Endothelial cell of umbilical vein (primary cell): ENCODE measurements around the gene ALK. TPM values are rescaled to one million over a fixed set of nuclear protein-coding genes. Genes with fewer than 3 reads are reported as not detected.

Experiments used
- BruUV-seq: library from RNA; stranded (reverse); fragments of 400-500 nt; replicated peaks from 2 replicates; lab custom pipeline; 2021; lab: Mats Ljungman, UMichigan
- CTCF ChIA-PET: fragments of 300-600, 350-600 bp; sonication (Branson Sonifier 250); formaldehyde crosslinking; loops from one replicate; lab custom pipeline; 2021; ENCODE audit warnings: antibody characterized with exemption, inconsistent platforms; lab: Charles Lee
- POLR2A ChIA-PET: fragments of 300-600, 350-600 bp; sonication (Branson Sonifier 250); formaldehyde crosslinking; loops from one replicate; lab custom pipeline; 2021; ENCODE audit warnings: antibody characterized with exemption, inconsistent platforms; lab: Charles Lee
- DNase-seq: peaks from one replicate; pipeline ENCODE4 v3.0.0-alpha.2; 2011; ENCODE audit warnings: low read depth, low spot score
- FAIRE-seq: peaks from 2 replicates; lab custom pipeline; 2011; peaks lifted over from hg19 to GRCh38; lab: Jason Lieb, UNC
- H2AFZ ChIP-seq: 2 replicates; pipeline ENCODE4 v1.6.0; 2012; ENCODE audit warnings: low read depth, low read length, control low read depth, inconsistent platforms
- H3K27ac ChIP-seq: 2 replicates; pipeline ENCODE4 v1.5.1; 2011; ENCODE audit warnings: low read depth, mild to moderate bottlenecking, control low read depth, low read length, moderate library complexity; ENCODE audit not compliant: insufficient read depth
- H3K27me3 ChIP-seq, 2 experiments: 2 replicates each; pipeline versions ENCODE4 v1.6.0 to v1.6.1; 2011; ENCODE audit warnings: low read length in 2 of 2, mixed read lengths in 1 of 2; ENCODE audit not compliant: control insufficient read depth in 2 of 2, insufficient read depth in 2 of 2
- H3K36me3 ChIP-seq, 2 experiments: 2 replicates in 1 of 2; 3 replicates in 1 of 2; pipeline ENCODE4 v1.5.1; 2011; ENCODE audit warnings: low read length in 2 of 2, mild to moderate bottlenecking in 1 of 2, moderate library complexity in 1 of 2; ENCODE audit not compliant: control insufficient read depth in 2 of 2, insufficient read depth in 2 of 2; ENCODE audit errors: extremely low read depth in 1 of 2
- H3K4me1 ChIP-seq: 3 replicates; pipeline ENCODE4 v1.5.1; 2011; ENCODE audit warnings: mild to moderate bottlenecking, low read length; ENCODE audit not compliant: control insufficient read depth, insufficient read depth; ENCODE audit errors: extremely low read depth
- H3K4me2 ChIP-seq: 2 replicates; pipeline ENCODE4 v1.6.1; 2011; ENCODE audit warnings: low read length, control low read depth, mixed read lengths; ENCODE audit not compliant: insufficient read depth
- H3K4me3 ChIP-seq, 3 experiments: fragments of 200-600 bp in 1 of 3; sonication (generic), shearing (Covaris generic) in 1 of 3; replicated peaks in 1 of 3; 2 replicates each; pipeline ENCODE4 v1.5.1; 2011 to 2016; ENCODE audit warnings: control low read depth in 3 of 3, low read length in 3 of 3, mild to moderate bottlenecking in 2 of 3, inconsistent platforms in 1 of 3, low read depth in 1 of 3, moderate library complexity in 1 of 3; ENCODE audit not compliant: insufficient read depth in 1 of 3
- H3K79me2 ChIP-seq: 2 replicates; pipeline ENCODE4 v1.6.0; 2012; ENCODE audit warnings: low read length, inconsistent platforms; ENCODE audit not compliant: control insufficient read depth, insufficient read depth
- H3K9ac ChIP-seq: replicated peaks from 2 replicates; pipeline ENCODE3; 2011; ENCODE audit warnings: low read length, control low read depth; ENCODE audit not compliant: insufficient read depth; ENCODE audit errors: extremely low read depth
- H3K9me1 ChIP-seq: replicated peaks from 3 replicates; pipeline ENCODE4 v1.6.0; 2011; ENCODE audit warnings: mild to moderate bottlenecking, low read length; ENCODE audit not compliant: control insufficient read depth, insufficient read depth; ENCODE audit errors: extremely low read depth
- H3K9me3 ChIP-seq: replicated peaks from 2 replicates; pipeline ENCODE4 v1.5.1; 2012; ENCODE audit warnings: low read length, inconsistent platforms; ENCODE audit not compliant: control insufficient read depth, insufficient read depth
- H4K20me1 ChIP-seq: replicated peaks from 2 replicates; pipeline ENCODE3; 2011; ENCODE audit warnings: mild to moderate bottlenecking, low read length; ENCODE audit not compliant: control insufficient read depth, insufficient read depth; ENCODE audit errors: extremely low read depth
- EZH2 ChIP-seq: IDR thresholded peaks from 2 replicates; pipeline ENCODE4 v1.6.1; 2012; ENCODE audit warnings: borderline replicate concordance, low read depth, mild to moderate bottlenecking, moderate library complexity, low read length, inconsistent platforms; ENCODE audit not compliant: severe bottlenecking
- FOS ChIP-seq: IDR thresholded peaks from 2 replicates; pipeline ENCODE4 v1.6.1; 2011; ENCODE audit warnings: mild to moderate bottlenecking, low read length, moderate library complexity, borderline replicate concordance; ENCODE audit not compliant: insufficient read depth
- GATA2 ChIP-seq: IDR thresholded peaks from 2 replicates; pipeline ENCODE4 v1.7.0; 2011; ENCODE audit warnings: low read depth, mild to moderate bottlenecking, moderate library complexity, mixed read lengths, low read length; ENCODE audit not compliant: insufficient read length, insufficient read depth
- JUN ChIP-seq: IDR thresholded peaks from 2 replicates; pipeline ENCODE4 v1.6.1; 2011; ENCODE audit warnings: borderline replicate concordance, low read depth; ENCODE audit not compliant: insufficient read length, insufficient read depth
- MYC ChIP-seq: IDR thresholded peaks from one replicate; pipeline ENCODE4 v1.6.1; 2011; ENCODE audit warnings: mild to moderate bottlenecking, low read depth, low read length
- POLR2A ChIP-seq: IDR thresholded peaks from 2 replicates; pipeline ENCODE4 v1.6.1; 2012; ENCODE audit warnings: low read depth, mild to moderate bottlenecking, control low read depth, low read length
- POLR2AphosphoS5 ChIP-seq: IDR thresholded peaks from 2 replicates; pipeline ENCODE4 v1.6.1; 2012; ENCODE audit warnings: low read depth, mild to moderate bottlenecking, control low read depth, low read length, moderate library complexity; ENCODE audit not compliant: insufficient read depth
- dilution Hi-C: fragments of 300-500 bp; cut with MboI; formaldehyde crosslinking; loops from one replicate; pipeline ENCODE4 v1.15.0; 2019; ENCODE audit warnings: low sequenced_read_pairs; ENCODE audit not compliant: extremely low pct_ligation_motif_present
- intact Hi-C: fragments of 100-400 bp; cut with micrococcal nuclease; formaldehyde crosslinking; loops from one replicate; pipeline ENCODE4 v1.10.0; 2022
- polyA plus RNA-seq, 4 experiments: library from polyadenylated mRNA; depleted of rRNA in 3 of 4; stranded (reverse) in 3 of 4; unstranded in 1 of 4; fragments of >200 nt; gene quantifications; 2 replicates each; pipeline versions ENCODE4 v1.2.1 to v1.2.3, GENCODE V29; 2011 to 2012; ENCODE audit warnings: missing spikeins in 1 of 4
- total RNA-seq: library from RNA; stranded (reverse); gene quantifications from 2 replicates; pipeline ENCODE4 v1.2.3, GENCODE V29; 2021
- TF ChIP-seq, protein P1 (sequence below), 2 donors: IDR thresholded peaks; 1 replicate in 1 of 2; 2 replicates in 1 of 2; pipeline ENCODE4 v1.5.1; 2011; ENCODE audit warnings: low read length in 2 of 2, mild to moderate bottlenecking in 2 of 2, moderate library complexity in 2 of 2, control low read depth in 1 of 2, inconsistent platforms in 1 of 2, low read depth in 1 of 2; ENCODE audit not compliant: insufficient read depth in 1 of 2; ENCODE audit errors: extremely low read depth in 1 of 2
- TF ChIP-seq, protein P2 (sequence below): IDR thresholded peaks from 2 replicates; pipeline ENCODE4 v1.6.1; 2011; ENCODE audit not compliant: insufficient read depth, insufficient read length

Gene ALK
- total and polyA plus RNA-seq, 2 donors (not counting 3 experiments of a cell fraction or from before 2014, with no cell fraction given): not detected

DNA sequence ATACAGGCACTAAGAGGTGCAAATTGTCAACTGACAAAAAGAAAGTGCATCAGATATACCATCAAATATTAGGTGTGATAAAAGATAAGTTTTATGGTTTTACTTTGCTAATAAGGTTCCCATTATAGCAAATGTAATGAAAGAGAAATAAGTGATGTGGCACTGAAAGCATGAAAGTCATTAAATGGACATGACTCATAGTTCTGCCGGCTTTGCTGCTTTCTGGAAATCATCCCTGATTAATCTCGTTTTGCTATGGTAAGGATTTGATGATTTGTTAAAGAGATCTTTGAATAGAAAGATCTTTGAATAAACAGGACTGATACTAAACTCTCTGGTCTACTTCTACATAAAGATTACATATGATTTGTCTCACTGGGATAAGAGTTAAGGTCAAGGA, 733.5 kb downstream of the ALK start:
- Histone ChIP-seq H3K4me3 (no peak overlapping the region), H3K4me1 (no peaks in the 10 kb centered on the region), H3K36me3 (no peaks in the 10 kb centered on the region), H4K20me1 (no peaks in the 10 kb centered on the region), H2AFZ (no peak overlapping the region), H3K27me3 (no peaks in the 10 kb centered on the region), H3K4me2 (no peak overlapping the region), H3K27ac (no peak overlapping the region), H3K9ac (no peak overlapping the region), H3K79me2 (no peaks in the 10 kb centered on the region), H3K9me3 (no peaks in the 10 kb centered on the region), H3K9me1 (no peaks in the 10 kb centered on the region)
- dilution Hi-C loops (no loop called here), intact Hi-C loops (no loop called here)
- BruUV-seq: no TSS peak
- CTCF ChIA-PET: no interaction called here
- DNase-seq (no peak), FAIRE-seq (no peak)
- POLR2A ChIA-PET: no interaction called here
- TF ChIP-seq EZH2 (no peak), MYC (no peak), POLR2A (no peak), FOS (no peak), GATA2 (no peak)
- TF ChIP-seq, protein P1, sequence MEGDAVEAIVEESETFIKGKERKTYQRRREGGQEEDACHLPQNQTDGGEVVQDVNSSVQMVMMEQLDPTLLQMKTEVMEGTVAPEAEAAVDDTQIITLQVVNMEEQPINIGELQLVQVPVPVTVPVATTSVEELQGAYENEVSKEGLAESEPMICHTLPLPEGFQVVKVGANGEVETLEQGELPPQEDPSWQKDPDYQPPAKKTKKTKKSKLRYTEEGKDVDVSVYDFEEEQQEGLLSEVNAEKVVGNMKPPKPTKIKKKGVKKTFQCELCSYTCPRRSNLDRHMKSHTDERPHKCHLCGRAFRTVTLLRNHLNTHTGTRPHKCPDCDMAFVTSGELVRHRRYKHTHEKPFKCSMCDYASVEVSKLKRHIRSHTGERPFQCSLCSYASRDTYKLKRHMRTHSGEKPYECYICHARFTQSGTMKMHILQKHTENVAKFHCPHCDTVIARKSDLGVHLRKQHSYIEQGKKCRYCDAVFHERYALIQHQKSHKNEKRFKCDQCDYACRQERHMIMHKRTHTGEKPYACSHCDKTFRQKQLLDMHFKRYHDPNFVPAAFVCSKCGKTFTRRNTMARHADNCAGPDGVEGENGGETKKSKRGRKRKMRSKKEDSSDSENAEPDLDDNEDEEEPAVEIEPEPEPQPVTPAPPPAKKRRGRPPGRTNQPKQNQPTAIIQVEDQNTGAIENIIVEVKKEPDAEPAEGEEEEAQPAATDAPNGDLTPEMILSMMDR (IDR thresholded peaks at IDR 0.05; ENCODE audit: extremely low read depth in 1 of 2, insufficient read depth in 1 of 2, low read depth in 1 of 2, low read length in 2 of 2): no peak

DNA sequence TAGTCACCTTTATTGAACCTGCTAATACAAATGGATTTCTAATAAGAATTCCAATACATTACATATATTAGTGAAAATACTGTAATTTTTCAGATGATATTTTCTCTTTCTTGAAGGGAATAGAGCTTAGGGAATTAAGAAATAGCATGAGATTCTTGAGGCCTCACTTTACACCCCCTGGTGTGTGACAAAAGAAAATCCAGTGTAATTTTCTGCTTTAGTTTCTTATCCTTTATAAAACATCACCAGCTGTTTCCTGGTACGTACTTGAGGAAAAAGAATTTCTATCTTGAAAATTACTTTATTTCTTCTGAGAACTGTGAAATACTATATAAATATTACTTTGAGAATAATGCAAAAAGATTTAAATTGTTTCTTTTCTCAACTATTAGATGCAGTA, 734.6 kb downstream of the ALK start:
- dilution Hi-C loops: no loop called here
- Histone ChIP-seq H3K4me3 (no peak overlapping the region), H4K20me1 (no peaks in the 10 kb centered on the region), H3K79me2 (no peaks in the 10 kb centered on the region), H3K27me3 (no peaks in the 10 kb centered on the region), H3K27ac (no peak overlapping the region), H3K36me3 (peaks cover 0 to 6% of the 10 kb centered on the region in 2 experiments), H3K9ac (no peak overlapping the region), H2AFZ (no peak overlapping the region), H3K4me2 (no peak overlapping the region), H3K9me3 (no peaks in the 10 kb centered on the region), H3K4me1 (no peaks in the 10 kb centered on the region), H3K9me1 (no peaks in the 10 kb centered on the region)
- TF ChIP-seq JUN: no peak
- TF ChIP-seq, protein P1 (IDR thresholded peaks at IDR 0.05; ENCODE audit: extremely low read depth in 1 of 2, insufficient read depth in 1 of 2, low read depth in 1 of 2, low read length in 2 of 2): no peak
- TF ChIP-seq POLR2AphosphoS5: no peak
- no peak for TF ChIP-seq MYC
- TF ChIP-seq, protein P2, sequence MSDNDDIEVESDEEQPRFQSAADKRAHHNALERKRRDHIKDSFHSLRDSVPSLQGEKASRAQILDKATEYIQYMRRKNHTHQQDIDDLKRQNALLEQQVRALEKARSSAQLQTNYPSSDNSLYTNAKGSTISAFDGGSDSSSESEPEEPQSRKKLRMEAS: no peak
- DNase-seq (no peak), FAIRE-seq (no peak)
- POLR2A ChIA-PET: no interaction called here
- intact Hi-C loops: no loop called here
- BruUV-seq: no TSS peak
- CTCF ChIA-PET: no interaction called here
